GM12873 (cell line): ENCODE data around the gene CIITA.

ENCODE experiments used
- TF ChIP-seq, protein P1 (sequence below): IDR thresholded peaks from 2 replicates; pipeline ENCODE4 v1.5.1; 2012; ENCODE audit warnings: low read depth, mild to moderate bottlenecking, moderate library complexity, low read length, control low read depth; ENCODE audit not compliant: insufficient read depth; ENCODE audit errors: missing control alignments

The CIITA gene

DNA sequence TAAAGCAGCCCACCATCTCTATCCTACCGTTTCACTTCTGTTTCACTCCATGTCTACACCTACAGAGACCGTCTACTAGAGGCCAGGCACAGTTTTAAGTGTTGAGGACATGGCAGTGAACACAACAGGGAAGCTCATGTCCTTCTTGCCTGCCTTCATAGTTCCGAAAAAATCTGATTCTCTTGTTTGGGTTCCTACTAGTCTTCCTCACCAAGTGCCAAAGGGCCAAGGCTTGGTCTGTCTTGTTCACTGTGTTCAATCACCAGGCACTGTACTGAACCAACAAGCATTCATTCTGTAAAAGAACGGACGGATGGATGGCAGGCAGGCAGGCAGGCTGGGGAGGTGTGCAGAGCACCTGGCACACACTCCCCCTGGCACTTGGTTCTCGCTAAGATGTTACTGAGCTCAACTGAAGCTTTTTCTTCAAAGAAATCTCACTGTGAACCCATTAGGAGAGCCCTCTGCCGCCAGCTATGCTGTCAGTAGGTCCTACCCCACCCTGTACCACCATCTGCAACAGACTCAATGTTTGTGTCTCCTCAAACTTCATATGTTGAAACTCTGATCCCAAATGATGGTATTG lies 62.7 kb downstream of the CIITA start:
- TF ChIP-seq, protein P1, sequence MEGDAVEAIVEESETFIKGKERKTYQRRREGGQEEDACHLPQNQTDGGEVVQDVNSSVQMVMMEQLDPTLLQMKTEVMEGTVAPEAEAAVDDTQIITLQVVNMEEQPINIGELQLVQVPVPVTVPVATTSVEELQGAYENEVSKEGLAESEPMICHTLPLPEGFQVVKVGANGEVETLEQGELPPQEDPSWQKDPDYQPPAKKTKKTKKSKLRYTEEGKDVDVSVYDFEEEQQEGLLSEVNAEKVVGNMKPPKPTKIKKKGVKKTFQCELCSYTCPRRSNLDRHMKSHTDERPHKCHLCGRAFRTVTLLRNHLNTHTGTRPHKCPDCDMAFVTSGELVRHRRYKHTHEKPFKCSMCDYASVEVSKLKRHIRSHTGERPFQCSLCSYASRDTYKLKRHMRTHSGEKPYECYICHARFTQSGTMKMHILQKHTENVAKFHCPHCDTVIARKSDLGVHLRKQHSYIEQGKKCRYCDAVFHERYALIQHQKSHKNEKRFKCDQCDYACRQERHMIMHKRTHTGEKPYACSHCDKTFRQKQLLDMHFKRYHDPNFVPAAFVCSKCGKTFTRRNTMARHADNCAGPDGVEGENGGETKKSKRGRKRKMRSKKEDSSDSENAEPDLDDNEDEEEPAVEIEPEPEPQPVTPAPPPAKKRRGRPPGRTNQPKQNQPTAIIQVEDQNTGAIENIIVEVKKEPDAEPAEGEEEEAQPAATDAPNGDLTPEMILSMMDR: no peak

DNA sequence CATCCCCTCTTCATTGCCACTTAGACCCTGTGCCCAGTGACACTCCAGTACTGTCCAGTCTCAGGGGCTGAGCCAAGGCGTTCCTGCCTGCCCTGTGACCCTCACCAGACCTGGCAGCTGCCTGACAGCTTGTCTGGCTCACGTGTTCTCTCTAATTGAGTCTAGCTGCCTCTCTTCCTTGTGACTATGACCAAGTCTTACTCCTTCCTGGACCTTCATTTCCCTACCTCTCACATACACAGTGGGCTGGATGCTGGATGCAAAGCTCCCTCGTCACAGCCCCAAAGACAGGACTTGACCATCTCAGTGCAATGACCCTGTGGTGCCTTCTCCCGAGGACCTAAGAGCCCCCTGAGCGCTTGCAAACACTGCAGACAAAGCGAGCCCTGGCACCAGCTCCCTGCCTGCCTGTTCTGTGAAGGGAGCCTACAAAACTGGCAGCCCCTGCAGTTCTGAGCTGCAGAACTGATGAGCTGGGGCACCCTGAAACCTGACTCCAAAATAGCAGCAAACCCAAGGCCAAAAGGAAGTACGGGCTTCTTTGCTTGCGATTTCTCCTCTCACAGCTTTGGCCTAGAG lies 63.6 kb downstream of the CIITA start:
- TF ChIP-seq, protein P1: no peak

DNA sequence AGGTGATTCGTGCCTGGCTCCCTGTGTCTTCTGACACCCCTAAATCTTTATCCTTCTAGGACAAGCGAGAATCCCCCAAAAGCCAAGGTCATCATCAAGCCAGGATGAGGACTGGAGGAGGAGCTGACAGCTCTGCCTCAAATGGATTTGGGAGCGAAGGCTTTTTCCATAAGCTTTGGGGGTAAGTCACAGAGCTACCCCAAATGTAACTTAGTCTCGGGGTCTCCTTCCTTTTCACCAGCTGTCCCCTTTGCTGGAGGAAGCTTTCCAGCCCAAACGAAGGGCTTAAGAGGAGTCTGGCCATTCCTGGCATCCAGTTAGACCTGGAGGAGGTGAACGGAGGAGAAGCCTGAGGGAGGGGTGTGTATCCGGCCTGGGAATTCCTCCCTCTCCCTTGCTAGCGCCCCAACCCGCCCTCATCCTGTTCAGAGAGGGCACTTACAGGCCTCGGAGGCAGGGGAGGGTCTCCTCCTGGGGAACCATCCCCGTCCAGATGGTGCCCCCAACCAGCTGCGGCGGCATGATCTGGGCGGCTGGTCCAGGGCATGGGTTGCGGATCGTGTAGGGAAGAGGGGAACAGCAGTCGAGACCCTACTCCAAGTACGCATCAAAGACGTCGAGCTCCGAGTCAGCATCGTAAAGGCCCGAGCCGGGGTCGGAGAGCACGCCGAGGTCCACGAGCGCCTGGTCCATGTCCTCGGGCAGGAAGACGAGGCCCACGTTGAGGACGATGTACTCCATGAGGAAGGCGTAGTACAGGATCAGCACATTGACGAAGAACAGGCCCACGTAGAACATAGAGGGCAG lies 64.3 kb downstream of the CIITA start:
- TF ChIP-seq, protein P1: no peak

DNA sequence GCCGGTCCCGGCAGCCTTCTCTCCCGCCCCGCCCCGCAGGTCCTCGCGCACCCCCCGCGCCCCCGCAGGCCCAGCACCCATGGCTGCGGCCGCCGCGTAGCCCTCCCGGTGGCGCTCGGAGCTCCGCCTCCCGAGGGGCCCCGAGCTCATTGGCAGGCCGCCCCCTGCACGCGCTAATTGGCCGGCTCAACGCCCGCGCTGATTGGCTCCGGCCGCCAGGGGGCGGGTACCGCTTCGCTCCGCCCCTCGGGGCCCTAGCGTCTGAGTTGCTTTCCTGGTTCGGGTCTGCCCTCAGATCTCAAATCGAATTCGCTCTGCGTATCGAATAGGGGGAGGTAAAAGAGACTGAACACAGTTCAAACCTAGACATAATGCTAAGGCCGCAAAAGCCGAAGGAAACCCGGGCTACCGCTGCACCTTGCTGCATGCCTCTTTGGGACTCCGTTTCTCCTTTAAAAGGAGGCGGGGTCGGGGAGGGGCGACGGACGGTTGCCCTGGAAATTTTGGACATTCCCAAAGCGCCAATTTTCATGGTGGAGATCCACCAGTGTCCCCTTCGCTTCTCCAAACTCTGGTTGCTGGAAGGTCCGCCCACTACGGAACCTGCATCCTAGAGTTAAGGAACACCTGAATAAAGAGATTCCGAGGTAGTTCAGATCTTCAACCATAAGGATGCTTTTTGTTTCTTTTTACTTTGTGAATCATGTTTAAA lies 65.5 kb downstream of the CIITA start, which contains the start of gene DEXI:
Gene DEXI, minus strand, starts transcription at position 117 of the 712 bp plus-strand sequence. CDS start 463 bp downstream, outside the sequence.
- TF ChIP-seq, protein P1: no peak

DNA sequence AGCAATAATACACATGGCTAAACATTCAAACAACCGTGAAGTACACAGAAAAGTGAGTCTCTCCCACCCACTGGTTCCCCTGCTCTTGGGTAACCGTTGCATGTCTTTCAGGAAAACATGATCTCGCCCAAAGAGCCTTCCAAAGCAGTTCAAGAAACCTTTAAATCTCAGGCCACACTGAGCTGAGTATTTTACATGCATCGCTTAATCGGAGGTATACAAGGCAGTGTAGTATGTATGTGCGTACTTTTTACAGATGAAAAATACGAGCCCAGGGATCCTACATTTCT lies 66.0 kb downstream of the CIITA start:
- TF ChIP-seq, protein P1: no peak

DNA sequence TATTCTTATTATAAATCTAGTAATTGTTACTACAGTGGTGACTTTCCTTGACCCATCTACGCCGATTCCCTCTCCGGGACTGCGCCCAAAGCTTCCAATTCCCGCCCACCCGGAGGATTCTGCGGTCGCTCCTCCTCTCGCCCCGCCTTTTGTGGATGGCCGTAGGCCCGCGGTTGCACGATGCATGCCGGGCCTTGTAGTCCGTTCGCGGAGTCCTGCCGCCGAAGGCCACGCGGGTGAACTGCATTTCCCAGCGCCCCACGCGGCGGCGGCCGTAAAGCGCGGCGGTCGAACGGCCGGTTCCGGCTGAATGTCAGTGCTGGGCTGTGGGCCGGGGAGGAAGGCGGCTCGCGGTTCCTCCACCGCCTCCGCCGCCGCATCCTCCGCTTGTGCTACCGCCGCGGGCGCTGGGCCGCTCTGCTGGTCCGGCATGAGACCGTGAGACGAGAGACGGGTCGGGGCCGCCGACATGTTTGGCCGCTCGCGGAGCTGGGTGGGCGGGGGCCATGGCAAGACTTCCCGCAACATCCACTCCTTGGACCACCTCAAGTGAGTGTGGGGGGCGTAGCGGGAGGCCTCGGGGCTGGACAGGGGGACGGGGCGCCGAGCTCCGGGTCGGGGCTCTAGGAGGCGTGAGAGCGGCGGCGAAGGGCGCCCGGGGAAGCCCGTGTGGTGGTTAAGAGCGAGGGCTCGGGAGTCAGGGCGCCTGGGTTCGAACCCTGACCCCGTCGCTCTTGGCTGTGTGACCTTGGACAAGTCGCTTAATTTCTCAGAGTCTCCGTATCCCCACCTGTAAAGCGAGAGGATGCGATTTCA lies 67.5 kb downstream of the CIITA start, which contains the start of gene CLEC16A:
Gene CLEC16A, plus strand, starts transcription at position 316 of the 816 bp plus-strand sequence. Its CDS starts 154 bp downstream, at position 470.
- TF ChIP-seq, protein P1: no peak
